ENCODE results near the gene GADD45B. TPM values are rescaled to one million over a fixed set of nuclear protein-coding genes. Genes with fewer than 3 reads are reported as not detected.

Gene GADD45B
- total RNA-seq, 1 experiment from 2014 or later: 16.2 TPM

DNA sequence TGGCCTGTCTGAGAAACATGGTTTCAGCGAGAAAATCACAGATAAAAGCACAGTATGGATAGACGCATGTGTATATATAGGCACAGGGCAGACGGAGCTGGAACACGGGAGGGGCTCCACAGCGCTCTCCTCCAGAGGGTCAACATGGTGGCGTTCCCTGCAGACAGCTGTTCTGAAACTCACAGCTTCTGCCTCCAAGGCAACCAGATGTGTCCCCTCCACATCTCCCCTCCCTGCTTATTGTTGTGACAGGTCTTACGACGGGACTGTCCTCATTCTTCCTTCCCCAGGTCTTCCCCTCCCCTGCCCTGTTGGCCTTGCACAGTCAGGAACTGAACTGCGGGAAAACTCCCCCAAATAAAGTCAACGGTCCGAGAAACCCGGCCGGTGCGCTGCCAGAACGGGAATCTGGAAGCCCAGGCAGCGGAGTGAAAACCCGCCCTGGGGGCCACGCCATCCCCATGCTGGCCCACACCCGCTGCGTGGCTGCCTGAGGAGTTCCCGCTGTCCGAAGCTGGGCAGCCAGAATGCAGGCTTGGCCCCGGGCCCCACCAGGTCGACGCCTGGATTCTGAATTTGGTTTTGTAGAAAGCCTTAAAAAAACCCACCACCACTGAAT, 45.9 kb upstream of the GADD45B start:
- H3K27ac Mint-ChIP-seq: peak overlapping the region in 1 of 3 experiments; percentile 76; a peak in 2 of 7 replicates
- no peak overlapping the region for H3K18ac ChIP-seq (ENCODE audit: insufficient read length, low read depth, low read length)
- H3K4ac ChIP-seq (ENCODE audit: low read depth, low read length): no peak overlapping the region
- H3K56ac ChIP-seq (ENCODE audit: insufficient read length, low read depth, low read length): no peak overlapping the region
- no peaks in the 10 kb centered on the region for H3K27me3 ChIP-seq (ENCODE audit: insufficient read depth, low read length)
- peaks cover 3% of the 10 kb centered on the region for H3K27me3 Mint-ChIP-seq (ENCODE audit: low read depth)
- H4K8ac ChIP-seq (replicated peaks; ENCODE audit: insufficient read length, low read depth, low read length): no peak overlapping the region
- H4K20me1 ChIP-seq (ENCODE audit: control insufficient read depth, insufficient read depth, insufficient read length): no peaks in the 10 kb centered on the region
- no peak overlapping the region for H2AK5ac ChIP-seq (ENCODE audit: insufficient read length, low read length)
- H3K4me1 ChIP-seq (ENCODE audit: insufficient read depth, low read length): no peaks in the 10 kb centered on the region; the same call in 1 of the 2 replicates
- no peak overlapping the region for H3K14ac ChIP-seq (ENCODE audit: insufficient read depth, low read length)
- H3K79me2 ChIP-seq (ENCODE audit: insufficient read depth, low read length): peaks cover 2% of the 10 kb centered on the region; the same call in 1 of the 2 replicates
- H3K79me1 ChIP-seq (ENCODE audit: insufficient read depth, low read depth, low read length, poor library complexity, severe bottlenecking): no peaks in the 10 kb centered on the region
- H2AFZ ChIP-seq (ENCODE audit: low read length): no peak overlapping the region
- no peak overlapping the region for H3K4me2 ChIP-seq (ENCODE audit: insufficient read depth, insufficient read length, low read length)
- H3K9me3 ChIP-seq (ENCODE audit: control insufficient read depth, low read depth, low read length): no peaks in the 10 kb centered on the region
- no peak overlapping the region for H3K27ac ChIP-seq (ENCODE audit: insufficient read length, low read depth, low read length)
- H3K9me3 Mint-ChIP-seq: no peaks in the 10 kb centered on the region
- no peak overlapping the region for H3K9ac ChIP-seq (ENCODE audit: extremely low read depth, insufficient read length, low read length)
- H4K91ac ChIP-seq (ENCODE audit: insufficient read length, low read depth, low read length): no peak overlapping the region
- H2BK120ac ChIP-seq (ENCODE audit: low read depth, low read length, poor library complexity, severe bottlenecking): no peak overlapping the region
- H3K23me2 ChIP-seq (ENCODE audit: insufficient read length, low read depth, low read length, poor library complexity, severe bottlenecking): peaks cover 9% of the 10 kb centered on the region
- peaks cover 16 to 26% of the 10 kb centered on the region in 2 experiments for H3K4me1 Mint-ChIP-seq
- no peak overlapping the region for H2BK15ac ChIP-seq (ENCODE audit: low read depth, low read length)
- no peak overlapping the region for H2BK20ac ChIP-seq (ENCODE audit: low read depth, low read length, poor library complexity, severe bottlenecking)
- H3K4me3 Mint-ChIP-seq: no peak overlapping the region; a peak in 1 of 5 replicates
- no peak overlapping the region for H4K5ac ChIP-seq (ENCODE audit: insufficient read length, low read depth, low read length)
- TF ChIP-seq CTCF (conservative IDR thresholded peaks at IDR 0.05): no peak
- no CpG with 5 or more reads among the region's 25 CpGs for WGBS (ENCODE audit: extremely low coverage, insufficient read length, low lambda C conversion rate)
- DNase-seq: no peak
- no peak overlapping the region for H3T11ph ChIP-seq (ENCODE audit: low read length)
- H3K36me3 Mint-ChIP-seq (ENCODE audit: insufficient read depth in 1 of 3, low read depth in 3 of 3): peaks cover 9 to 44% (median 39%) of the 10 kb centered on the region in 3 experiments; a peak in 6 of 7 replicates
- H3K23ac ChIP-seq (ENCODE audit: insufficient read length, low read depth, low read length): no peak overlapping the region
- H2BK12ac ChIP-seq (ENCODE audit: insufficient read length, low read depth, low read length): no peak overlapping the region
- no peak overlapping the region for H2BK5ac ChIP-seq (ENCODE audit: insufficient read length, low read length)

All from H9 (cell line).